DOHH2 (cell line): ENCODE measurements around the gene OLFML3.

Experiments used
- H3F3A ChIP-seq: fragments of 200-600 bp; sonication (generic), shearing (Covaris generic); 2 replicates; pipeline ENCODE4 v1.6.0; 2016; ENCODE audit warnings: antibody characterized with exemption, mild to moderate bottlenecking; ENCODE audit not compliant: control insufficient read depth, insufficient read depth
- H3K27ac ChIP-seq: fragments of 200-600 bp; sonication (generic); 2 replicates; pipeline ENCODE4 v1.5.1; 2014; ENCODE audit warnings: low read depth, mild to moderate bottlenecking, low read length, moderate library complexity
- H3K27me3 ChIP-seq: fragments of 200-600 bp; sonication (generic); 2 replicates; pipeline ENCODE4 v1.6.1; 2014; ENCODE audit warnings: mild to moderate bottlenecking, low read length, mixed read lengths; ENCODE audit not compliant: control insufficient read depth
- H3K36me3 ChIP-seq: fragments of 200-600 bp; sonication (generic); 2 replicates; pipeline ENCODE4 v1.6.1; 2014; ENCODE audit warnings: mild to moderate bottlenecking, low read length, moderate library complexity, mixed read lengths; ENCODE audit not compliant: control insufficient read depth
- H3K4me1 ChIP-seq: fragments of 200-600 bp; sonication (generic); 2 replicates; pipeline ENCODE4 v1.6.1; 2014; ENCODE audit warnings: mild to moderate bottlenecking, low read length, mixed read lengths; ENCODE audit not compliant: control insufficient read depth
- H3K4me2 ChIP-seq: fragments of 200-600 bp; sonication (generic); 2 replicates; pipeline ENCODE4 v1.6.0; 2014; ENCODE audit warnings: mild to moderate bottlenecking, low read length, moderate library complexity
- H3K4me3 ChIP-seq: fragments of 200-600 bp; sonication (generic); 2 replicates; pipeline ENCODE4 v1.5.1; 2014; ENCODE audit warnings: mild to moderate bottlenecking, low read length, mixed read lengths
- H3K79me2 ChIP-seq: fragments of 200-600 bp; sonication (generic); 2 replicates; pipeline ENCODE4 v1.6.1; 2014; ENCODE audit warnings: mild to moderate bottlenecking, low read length, mixed read lengths; ENCODE audit not compliant: control insufficient read depth
- H3K9me2 ChIP-seq: fragments of 200-600 bp; sonication (generic); replicated peaks from 2 replicates; pipeline ENCODE4 v1.6.1; 2014; ENCODE audit warnings: mild to moderate bottlenecking, low read length, mixed read lengths; ENCODE audit not compliant: control insufficient read depth
- H3K9me3 ChIP-seq: fragments of 200-600 bp; sonication (generic); 2 replicates; pipeline ENCODE4 v1.6.1; 2014; ENCODE audit warnings: antibody characterized with exemption, low read length, mixed read lengths; ENCODE audit not compliant: control insufficient read depth, insufficient read depth
- H4K20me1 ChIP-seq: fragments of 200-600 bp; sonication (generic); 2 replicates; pipeline ENCODE4 v1.6.0; 2014; ENCODE audit warnings: low read depth, mild to moderate bottlenecking, antibody characterized with exemption, low read length, moderate library complexity; ENCODE audit not compliant: control insufficient read depth, insufficient read depth
- CTCF ChIP-seq: fragments of 200-600 bp; sonication (generic); IDR thresholded peaks from one replicate; pipeline ENCODE4 v1.5.1; 2014; ENCODE audit warnings: antibody characterized with exemption, mild to moderate bottlenecking, low read depth, low read length; ENCODE audit not compliant: poor library complexity, severe bottlenecking
- EZH2phosphoT487 ChIP-seq: fragments of 200-600 bp; sonication (generic); IDR thresholded peaks from 2 replicates; pipeline ENCODE4 v1.6.1; 2017; ENCODE audit warnings: borderline replicate concordance, mild to moderate bottlenecking, antibody characterized with exemption, low read length, moderate library complexity, mixed read lengths

Gene OLFML3

DNA sequence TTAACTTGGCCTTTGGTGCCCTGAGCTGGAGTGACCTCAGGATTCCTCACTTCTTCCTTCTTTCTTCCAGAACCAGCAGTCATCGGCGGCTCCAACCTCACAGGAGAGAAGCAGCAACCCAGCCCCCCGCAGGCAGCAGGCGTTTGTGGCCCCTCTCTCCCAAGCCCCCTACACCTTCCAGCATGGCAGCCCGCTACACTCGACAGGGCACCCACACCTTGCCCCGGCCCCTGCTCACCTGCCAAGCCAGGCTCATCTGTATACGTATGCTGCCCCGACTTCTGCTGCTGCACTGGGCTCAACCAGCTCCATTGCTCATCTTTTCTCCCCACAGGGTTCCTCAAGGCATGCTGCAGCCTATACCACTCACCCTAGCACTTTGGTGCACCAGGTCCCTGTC lies 6.3 kb upstream of the OLFML3 start:
- Histone ChIP-seq H3K4me3 (no peak overlapping the region), H3K79me2 (no peaks in the 10 kb centered on the region), H3F3A (peaks cover 10% of the 10 kb centered on the region), H3K4me2 (no peak overlapping the region), H3K9me3 (no peaks in the 10 kb centered on the region), H3K27me3 (no peaks in the 10 kb centered on the region), H3K4me1 (peaks cover 10% of the 10 kb centered on the region), H3K27ac (no peak overlapping the region), H4K20me1 (no peaks in the 10 kb centered on the region), H3K36me3 (peaks cover 58% of the 10 kb centered on the region), H3K9me2 (no peaks in the 10 kb centered on the region)
- TF ChIP-seq EZH2phosphoT487 (no peak), CTCF (no peak)

GRCh38 chr1:113975211-113975895 lies 3.9 kb upstream of the OLFML3 start:
- Histone ChIP-seq H3K9me3 (no peaks in the 10 kb centered on the region), H3K4me2 (no peak overlapping the region), H3K27ac (no peak overlapping the region), H3K79me2 (no peaks in the 10 kb centered on the region), H3K4me1 (peaks cover 10% of the 10 kb centered on the region), H3F3A (peaks cover 10% of the 10 kb centered on the region), H3K27me3 (no peaks in the 10 kb centered on the region), H3K9me2 (no peaks in the 10 kb centered on the region), H4K20me1 (no peaks in the 10 kb centered on the region), H3K4me3 (no peak overlapping the region), H3K36me3 (peaks cover 34% of the 10 kb centered on the region)
- TF ChIP-seq EZH2phosphoT487 (no peak), CTCF (no peak)

- no peak overlapping the region for H3K4me2 ChIP-seq
Measured at GRCh38 chr1:113976609-113977278, 2.5 kb upstream of the OLFML3 start.

More at GRCh38 chr1:113976609-113977278, 2.5 kb upstream of the OLFML3 start:
- Histone ChIP-seq H3K36me3 (peaks cover 23% of the 10 kb centered on the region), H3K27ac (no peak overlapping the region), H3K79me2 (no peaks in the 10 kb centered on the region), H3K9me2 (no peaks in the 10 kb centered on the region), H3K9me3 (no peaks in the 10 kb centered on the region), H3K4me1 (peaks cover 10% of the 10 kb centered on the region), H4K20me1 (no peaks in the 10 kb centered on the region), H3K27me3 (no peaks in the 10 kb centered on the region), H3K4me3 (no peak overlapping the region), H3F3A (peaks cover 10% of the 10 kb centered on the region)
- TF ChIP-seq EZH2phosphoT487, result no peak
- peak; percentile 46 for TF ChIP-seq CTCF
